HepG2 (cell line): ENCODE measurements around the gene KCNT2. TPM values are rescaled to one million over a fixed set of nuclear protein-coding genes. Genes with fewer than 3 reads are reported as not detected.

Experiments
- DR1 ChIP-seq: sonication (generic); formaldehyde crosslinking; IDR thresholded peaks from 2 replicates; pipeline ENCODE4 v1.8.0; 2021; ENCODE audit warnings: mild to moderate bottlenecking, missing genetic modification reagents, inconsistent platforms
- E2F5 ChIP-seq: sonication (generic); formaldehyde crosslinking; conservative IDR thresholded peaks from 2 replicates; pipeline ENCODE4 v1.4.0; 2020; ENCODE audit warnings: missing genetic modification reagents
- FOXP1 ChIP-seq, 2 experiments: fragments of 450-650 bp in 1 of 2; IDR thresholded peaks; 2 replicates each; pipeline ENCODE4 v1.6.1; 2017 to 2018; ENCODE audit warnings: antibody characterized with exemption in 1 of 2
- IRF2 ChIP-seq: IDR thresholded peaks from 2 replicates; pipeline ENCODE4 v1.6.1; 2018; ENCODE audit warnings: missing genetic modification reagents, missing compliant biosample characterization
- KAT7 ChIP-seq: IDR thresholded peaks from 2 replicates; pipeline ENCODE4 v1.6.1; 2018; ENCODE audit warnings: borderline replicate concordance, missing compliant biosample characterization
- NCOA5 ChIP-seq: sonication (generic); formaldehyde crosslinking; IDR thresholded peaks from 2 replicates; pipeline ENCODE4 v1.4.0; 2020; ENCODE audit warnings: missing genetic modification reagents
- NFIB ChIP-seq: sonication (generic); formaldehyde crosslinking; IDR thresholded peaks from 2 replicates; pipeline ENCODE4 v1.9.0; 2021; ENCODE audit warnings: missing genetic modification reagents, mild to moderate bottlenecking, borderline replicate concordance
- PAF1 ChIP-seq: IDR thresholded peaks from 2 replicates; pipeline ENCODE4 v1.6.1; 2016; ENCODE audit warnings: missing genetic modification reagents, missing compliant biosample characterization
- RARG ChIP-seq: sonication (generic); formaldehyde crosslinking; IDR thresholded peaks from 2 replicates; pipeline ENCODE4 v1.4.0; 2020; ENCODE audit warnings: low read depth, mild to moderate bottlenecking, missing genetic modification reagents
- SOX13 ChIP-seq, 3 experiments: fragments of 450-650 bp in 1 of 3; sonication (generic) in 1 of 3; formaldehyde crosslinking in 1 of 3; IDR thresholded peaks in 2 of 3; conservative IDR thresholded peaks in 1 of 3; 2 replicates each; pipeline versions ENCODE4 v1.5.0 to v1.6.1; 2016 to 2020; ENCODE audit warnings: antibody characterized with exemption in 1 of 3, mild to moderate bottlenecking in 1 of 3, missing compliant biosample characterization in 1 of 3, missing genetic modification reagents in 1 of 3, moderate library complexity in 1 of 3
- STAG1 ChIP-seq: sonication (generic); formaldehyde crosslinking; IDR thresholded peaks from 2 replicates; pipeline ENCODE4 v1.4.0; 2020; ENCODE audit warnings: missing genetic modification reagents
- SUZ12 ChIP-seq: fragments of 150-350 bp; IDR thresholded peaks from 2 replicates; pipeline ENCODE4 v1.6.1; 2014; ENCODE audit warnings: low read depth, low read length
- TAF1 ChIP-seq: sonication (generic); formaldehyde crosslinking; IDR thresholded peaks from 2 replicates; pipeline ENCODE4 v1.4.0; 2020; ENCODE audit warnings: missing genetic modification reagents
- TARDBP ChIP-seq: sonication (generic); formaldehyde crosslinking; IDR thresholded peaks from 2 replicates; pipeline ENCODE4 v1.8.0; 2022; ENCODE audit warnings: mild to moderate bottlenecking, missing genetic modification reagents
- TFE3 ChIP-seq: IDR thresholded peaks from 2 replicates; pipeline ENCODE4 v1.6.1; 2016
- ZFP1 ChIP-seq: IDR thresholded peaks from 2 replicates; pipeline ENCODE4 v1.6.1; 2016
- ZNF10 ChIP-seq: sonication (generic); formaldehyde crosslinking; IDR thresholded peaks from 2 replicates; pipeline ENCODE4 v1.4.0; 2020; ENCODE audit warnings: mild to moderate bottlenecking, low read depth, missing genetic modification reagents, borderline replicate concordance
- ZNF207 ChIP-seq: fragments of 450-650 bp; IDR thresholded peaks from 2 replicates; pipeline ENCODE4 v1.6.1; 2016; ENCODE audit warnings: antibody characterized with exemption, borderline replicate concordance
- ZNF276 ChIP-seq: sonication (generic); formaldehyde crosslinking; IDR thresholded peaks from 2 replicates; pipeline ENCODE4 v1.4.0; 2020; ENCODE audit warnings: mild to moderate bottlenecking, low read depth, missing genetic modification reagents
- ZNF326 ChIP-seq: sonication (generic); formaldehyde crosslinking; IDR thresholded peaks from 2 replicates; pipeline ENCODE4 v1.4.0; 2020; ENCODE audit warnings: missing genetic modification reagents, borderline replicate concordance
- ZNF362 ChIP-seq: sonication (generic); formaldehyde crosslinking; IDR thresholded peaks from 2 replicates; pipeline ENCODE4 v1.4.0; 2020; ENCODE audit warnings: missing genetic modification reagents, mild to moderate bottlenecking, borderline replicate concordance
- ZNF510 ChIP-seq: sonication (generic); formaldehyde crosslinking; IDR thresholded peaks from 2 replicates; pipeline ENCODE4 v1.4.0; 2020; ENCODE audit warnings: low read depth, mild to moderate bottlenecking, missing genetic modification reagents
- ZNF652 ChIP-seq: IDR thresholded peaks from 2 replicates; pipeline ENCODE4 v1.6.1; 2016; ENCODE audit warnings: low read depth, borderline replicate concordance
- ZSCAN21 ChIP-seq: sonication (generic); formaldehyde crosslinking; IDR thresholded peaks from 2 replicates; pipeline ENCODE4 v1.8.0; 2022; ENCODE audit warnings: mild to moderate bottlenecking, missing genetic modification reagents, moderate library complexity, borderline replicate concordance
- polyA plus RNA-seq, 8 experiments: library from polyadenylated mRNA; depleted of rRNA in 3 of 8; stranded (reverse) in 7 of 8; unstranded in 1 of 8; fragments of >200 nt; fragmentation: Illumina TruSeq in 4 of 8; extraction: Trizol in 4 of 8; gene quantifications; 2 replicates each; pipeline versions ENCODE4 v1.2.1 to v1.2.3, GENCODE V29; 2011 to 2016; ENCODE audit warnings: low read depth in 4 of 8, missing spikeins in 1 of 8, mixed read lengths in 1 of 8; ENCODE audit not compliant: insufficient read depth in 1 of 8
- total RNA-seq, 5 experiments: library from RNA; depleted of rRNA; stranded (reverse); fragments of >200 nt; fragmentation: Illumina TruSeq; extraction: Trizol; gene quantifications; 2 replicates each; pipeline ENCODE4 v1.2.3, GENCODE V29; 2016; ENCODE audit warnings: low read depth in 1 of 5
- TF ChIP-seq, protein P1 (sequence below): sonication (generic); formaldehyde crosslinking; IDR thresholded peaks from 2 replicates; pipeline ENCODE4 v1.5.0; 2020; ENCODE audit warnings: missing genetic modification reagents

The KCNT2 gene
- total and polyA plus RNA-seq, 2 of the 13 experiments (the other 11 are each of a cell fraction or from before 2014, with no cell fraction given) = not detected

GRCh38 chr1:196401452-196401833, 206.8 kb downstream of the KCNT2 start (continued):
- TF ChIP-seq, protein P1, sequence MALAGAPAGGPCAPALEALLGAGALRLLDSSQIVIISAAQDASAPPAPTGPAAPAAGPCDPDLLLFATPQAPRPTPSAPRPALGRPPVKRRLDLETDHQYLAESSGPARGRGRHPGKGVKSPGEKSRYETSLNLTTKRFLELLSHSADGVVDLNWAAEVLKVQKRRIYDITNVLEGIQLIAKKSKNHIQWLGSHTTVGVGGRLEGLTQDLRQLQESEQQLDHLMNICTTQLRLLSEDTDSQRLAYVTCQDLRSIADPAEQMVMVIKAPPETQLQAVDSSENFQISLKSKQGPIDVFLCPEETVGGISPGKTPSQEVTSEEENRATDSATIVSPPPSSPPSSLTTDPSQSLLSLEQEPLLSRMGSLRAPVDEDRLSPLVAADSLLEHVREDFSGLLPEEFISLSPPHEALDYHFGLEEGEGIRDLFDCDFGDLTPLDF (CRISPR knock-in tag) = no peak
- no peak for TF ChIP-seq KAT7 (CRISPR knock-in tag)
- TF ChIP-seq ZFP1 (CRISPR knock-in tag) = no peak
- 0 out of 2 replicates have a peak, but pooled peaks have one; percentile 38 for TF ChIP-seq ZNF652 (CRISPR knock-in tag)
- no peak for TF ChIP-seq NFIB (CRISPR knock-in tag)
- no peak for TF ChIP-seq ZNF207
- TF ChIP-seq ZNF276 (CRISPR knock-in tag) = no peak
- no peak for TF ChIP-seq DR1
- TF ChIP-seq NCOA5 (CRISPR knock-in tag) = no peak
- TF ChIP-seq FOXP1 (IDR thresholded peaks at IDR 0.05) = no peak
- TF ChIP-seq FOXP1 (CRISPR knock-in tag; IDR thresholded peaks at IDR 0.05) = peak; percentile 86
- TF ChIP-seq ZSCAN21 (CRISPR knock-in tag) = no peak
- TF ChIP-seq ZNF10 = no peak
- no peak for TF ChIP-seq ZNF326 (CRISPR knock-in tag)
- no peak; the same call in 1 of the 2 replicates for TF ChIP-seq SOX13 (IDR thresholded peaks at IDR 0.05)
- peak in 1 of 2 experiments; percentile 94; a peak in 2 of 4 replicates for TF ChIP-seq SOX13 (CRISPR knock-in tag; conservative IDR thresholded peaks at IDR 0.05 in 1 of 2, IDR thresholded peaks at IDR 0.05 in 1 of 2)
- TF ChIP-seq TAF1 = no peak
- no peak for TF ChIP-seq RARG (CRISPR knock-in tag)
- no peak for TF ChIP-seq SUZ12
- no peak for TF ChIP-seq STAG1
- TF ChIP-seq TARDBP (CRISPR knock-in tag) = no peak
- TF ChIP-seq E2F5 (CRISPR knock-in tag) = no peak
- no peak for TF ChIP-seq TFE3
- no peak for TF ChIP-seq ZNF510 (CRISPR knock-in tag)
- peak; percentile 21; the same call in 1 of the 2 replicates for TF ChIP-seq IRF2 (CRISPR knock-in tag)
- TF ChIP-seq PAF1 (CRISPR knock-in tag) = no peak
- TF ChIP-seq ZNF362 = no peak
